Activated naive CD4-positive, alpha-beta T cell (primary cell): ENCODE results near the gene GGCT.

Source experiments
- DNase-seq, 4 experiments: peaks; one replicate each; lab custom pipeline; 2025; lab: John Stamatoyannopoulos, UW

GGCT gene

DNA sequence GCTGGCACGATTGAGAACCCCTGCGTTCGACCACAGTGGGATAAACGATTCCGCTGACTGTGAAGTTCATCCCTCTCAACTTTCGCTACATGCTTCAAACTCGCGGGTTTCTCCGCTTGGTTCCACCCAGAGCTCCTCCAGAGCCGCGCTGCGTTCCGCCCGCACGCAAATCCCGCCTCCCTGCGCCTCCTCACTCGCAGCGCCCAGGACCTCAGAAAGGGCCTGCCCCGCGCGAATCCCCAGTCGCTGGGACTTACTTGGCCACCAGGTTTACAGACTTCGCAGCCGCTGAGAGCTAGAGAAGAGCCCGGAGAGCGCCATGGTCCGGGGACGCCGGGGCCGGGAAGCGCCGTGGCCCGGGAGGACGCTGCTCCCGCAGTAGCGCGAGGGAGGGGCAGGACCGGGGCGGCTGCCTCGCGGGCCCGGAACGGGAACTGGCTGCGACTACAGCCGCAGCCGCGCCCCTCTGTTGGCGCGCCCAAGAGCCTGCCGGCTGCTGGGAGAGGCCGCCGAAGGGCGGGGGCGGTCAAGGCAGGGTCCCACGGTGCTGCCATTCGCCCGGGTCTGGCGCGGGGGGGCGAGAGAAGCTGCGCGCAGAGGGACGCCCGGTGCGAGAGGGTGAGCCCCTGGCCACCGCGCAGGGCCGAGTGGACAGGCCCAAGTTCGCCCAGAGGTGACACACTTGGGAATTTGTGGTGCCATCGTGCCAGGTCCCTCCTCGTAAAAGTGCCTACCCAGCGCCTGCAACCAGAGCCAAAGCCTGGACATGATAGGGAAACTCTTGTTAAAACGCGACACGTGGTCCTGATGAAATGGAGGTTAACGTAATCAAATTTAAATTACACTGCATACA is 26.1 kb downstream of the GGCT start, which contains the start of gene NOD1:
NOD1 (minus strand) TSS at position 436 of the 853 bp plus-strand sequence. CDS start 21,863 bp downstream, outside the sequence.
- DNase-seq: peak; percentile 20 to 71 (median 35)

- DNase-seq: no peak
Observed at GRCh38 chr7:30476459-30477145, 28.0 kb downstream of the GGCT start.

GRCh38 chr7:30475580-30475979 is 29.0 kb downstream of the GGCT start:
- DNase-seq: no peak

DNA sequence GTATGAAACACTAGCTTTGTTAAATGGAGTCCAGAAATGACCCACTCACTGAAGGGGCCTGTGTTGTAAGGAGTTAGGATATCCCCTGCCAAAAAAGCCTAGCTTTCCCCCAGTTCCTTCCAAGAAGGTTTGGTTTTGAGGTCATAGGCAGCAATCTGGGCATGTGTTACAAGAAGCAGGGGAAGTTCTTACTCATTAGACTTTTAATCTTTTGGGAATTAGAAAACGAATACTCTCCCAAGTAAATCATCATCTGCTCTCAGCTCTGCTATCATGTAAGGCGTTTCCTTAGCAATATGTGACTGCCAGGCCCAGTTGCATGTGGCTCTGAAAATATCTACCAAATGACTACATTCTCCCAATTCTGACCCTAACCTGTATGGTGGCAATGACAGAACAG is 29.7 kb downstream of the GGCT start:
- DNase-seq: no peak

DNA sequence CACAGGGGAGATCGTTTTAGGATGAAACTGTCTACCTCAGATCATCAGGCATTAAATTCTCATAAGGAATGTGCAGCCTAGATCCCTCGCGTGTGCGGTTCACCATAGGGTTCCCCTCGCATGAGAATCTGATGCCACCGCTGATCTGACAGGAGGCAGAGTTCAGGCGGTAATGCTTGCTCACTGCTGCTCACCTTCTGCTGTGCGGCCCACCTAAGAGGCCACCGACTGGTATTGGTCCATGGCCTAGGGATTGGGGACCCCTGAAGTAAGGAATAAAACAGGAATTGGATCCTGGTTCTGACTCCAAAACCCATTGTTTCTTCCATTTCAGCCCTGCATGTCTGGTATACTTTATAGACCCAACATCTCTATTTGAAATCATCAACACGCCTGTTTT is 30.1 kb downstream of the GGCT start:
- no peak for DNase-seq

DNA sequence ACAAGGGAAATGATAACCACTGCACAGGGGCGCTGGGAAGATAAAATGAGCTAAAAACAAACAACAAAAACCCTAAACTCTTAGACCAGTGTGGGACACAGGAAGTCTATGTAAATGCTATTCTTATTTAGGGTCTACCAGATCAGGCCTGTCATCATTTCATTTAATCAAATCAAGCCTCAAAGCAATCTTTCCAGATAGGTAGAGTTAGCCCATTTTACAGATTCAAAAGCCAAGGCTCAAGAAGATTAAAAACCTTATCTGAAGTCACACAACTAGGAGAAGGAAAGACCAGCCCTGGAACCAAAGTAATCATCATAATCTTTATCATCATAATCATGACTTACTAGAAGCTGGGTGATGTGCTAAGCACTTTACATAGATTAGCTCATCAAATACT is 30.7 kb downstream of the GGCT start:
- no peak for DNase-seq

GRCh38 chr7:30472784-30473775 is 31.5 kb downstream of the GGCT start:
- DNase-seq: no peak

DNA sequence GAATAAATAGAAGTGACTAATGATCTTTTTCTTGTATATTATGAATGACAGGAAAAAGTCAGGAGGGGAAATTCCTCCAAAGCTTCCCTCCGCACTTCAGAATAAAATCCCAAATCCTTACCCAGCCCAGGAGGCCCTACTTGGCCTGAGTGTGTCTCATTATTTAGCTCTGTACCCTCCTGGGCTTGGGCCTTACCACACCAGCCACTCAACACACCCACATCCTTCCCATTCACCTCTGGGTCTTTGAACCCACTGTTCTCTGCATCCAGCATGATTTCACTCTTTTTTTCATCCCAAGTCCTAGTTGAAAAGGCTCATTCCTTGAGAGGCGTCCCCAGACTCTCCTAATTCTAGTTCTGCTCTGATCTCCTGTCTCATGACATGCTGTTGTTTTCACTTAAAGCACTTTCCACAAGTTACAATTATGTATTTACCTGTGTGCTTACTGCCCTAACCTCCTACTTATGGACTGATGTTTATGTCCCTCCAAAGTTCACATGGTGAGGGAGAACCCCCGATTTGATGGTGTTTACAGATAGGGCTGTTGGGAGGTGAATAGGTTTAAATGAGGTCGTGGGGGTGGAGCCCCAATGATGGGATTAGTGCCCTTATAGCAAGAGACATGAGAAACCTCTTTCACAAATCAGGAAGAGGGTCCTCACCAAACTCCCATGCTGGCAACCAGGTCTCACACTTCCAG is 32.4 kb downstream of the GGCT start:
- no peak for DNase-seq

DNA sequence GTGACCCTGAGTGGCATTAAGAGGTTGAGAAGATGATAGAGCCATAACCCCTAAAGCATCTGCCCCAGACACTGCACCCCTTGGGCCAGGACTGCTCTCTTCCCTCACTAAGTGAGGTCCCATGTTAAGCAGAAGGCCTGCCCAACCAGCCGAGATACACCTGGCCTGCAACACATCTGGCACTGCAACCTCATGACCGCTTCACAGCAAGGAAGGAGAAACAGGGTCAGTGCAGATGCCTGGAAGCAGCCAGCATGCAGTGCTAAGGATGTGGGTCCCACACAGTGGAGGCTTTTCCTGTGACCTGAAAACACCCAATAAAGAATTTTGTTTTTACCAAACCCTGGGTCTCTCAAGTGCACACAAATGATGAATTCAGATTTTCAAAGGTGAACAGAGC is 33.4 kb downstream of the GGCT start:
- no peak for DNase-seq

DNA sequence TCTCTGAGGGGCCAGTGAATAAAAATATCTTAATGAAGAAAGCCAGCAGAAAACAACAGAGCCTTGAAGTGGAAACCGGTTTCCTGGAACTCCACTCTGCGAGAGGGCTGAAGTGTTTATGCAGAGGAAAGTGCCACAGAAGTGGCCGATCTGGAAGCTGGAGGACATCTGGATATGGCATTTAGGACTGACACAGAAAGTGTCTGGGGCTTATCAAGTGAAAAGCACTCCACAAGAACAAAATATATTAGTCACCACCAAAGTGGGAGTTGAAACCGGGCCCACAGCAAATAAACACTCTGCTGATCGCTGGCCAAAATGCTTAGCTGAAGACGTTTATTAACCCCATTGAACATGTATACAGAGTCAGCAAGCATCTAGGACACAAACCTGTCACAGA is 33.9 kb downstream of the GGCT start:
- no peak for DNase-seq

DNA sequence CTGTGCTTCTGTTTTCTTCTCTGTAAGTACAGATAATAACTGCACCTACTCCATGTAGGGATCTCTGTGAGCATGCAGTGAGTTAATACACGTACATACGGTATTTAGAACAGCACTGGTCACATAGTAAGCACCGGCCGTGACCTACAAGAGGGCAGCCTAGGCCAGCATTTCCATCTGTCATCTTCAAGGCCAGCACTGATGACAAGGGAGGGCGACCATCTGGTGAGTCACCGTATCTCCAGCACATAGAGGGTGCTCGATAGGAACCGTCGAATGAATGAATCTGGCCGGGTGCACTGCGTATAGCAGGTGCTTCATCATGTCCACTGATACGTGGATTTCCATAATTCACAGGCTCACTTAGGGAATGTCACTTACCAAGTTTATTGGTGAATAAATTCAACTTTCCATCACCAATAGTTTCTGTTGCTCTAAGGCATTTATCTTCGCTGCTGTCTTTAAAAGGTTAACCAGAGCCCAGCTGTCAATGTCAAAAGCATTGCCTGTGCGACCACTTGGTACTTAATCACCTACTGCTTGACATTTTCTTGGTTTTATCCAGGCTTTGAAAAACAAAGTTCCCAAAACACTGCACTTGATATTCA is 34.4 kb downstream of the GGCT start:
- no peak for DNase-seq

DNA sequence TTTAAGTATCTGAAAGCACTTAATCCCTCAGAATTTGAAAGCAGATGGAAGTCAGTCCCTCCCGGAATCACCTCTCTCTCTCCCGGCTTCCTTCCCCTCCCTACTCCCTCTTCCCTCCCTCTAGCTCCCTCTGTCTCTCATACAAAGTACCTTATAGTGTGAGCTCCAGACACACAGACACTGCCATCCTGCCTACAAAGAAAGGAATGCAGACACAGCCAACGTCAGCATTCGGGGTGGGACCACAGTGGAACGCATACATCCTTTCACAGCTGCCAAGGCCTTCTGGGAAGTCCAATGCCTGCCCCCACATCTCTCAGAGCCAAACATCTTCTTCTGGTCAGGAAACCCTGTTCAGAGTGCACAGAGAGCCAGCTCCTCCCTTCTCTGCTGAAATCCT is 35.3 kb downstream of the GGCT start:
- DNase-seq: no peak

DNA sequence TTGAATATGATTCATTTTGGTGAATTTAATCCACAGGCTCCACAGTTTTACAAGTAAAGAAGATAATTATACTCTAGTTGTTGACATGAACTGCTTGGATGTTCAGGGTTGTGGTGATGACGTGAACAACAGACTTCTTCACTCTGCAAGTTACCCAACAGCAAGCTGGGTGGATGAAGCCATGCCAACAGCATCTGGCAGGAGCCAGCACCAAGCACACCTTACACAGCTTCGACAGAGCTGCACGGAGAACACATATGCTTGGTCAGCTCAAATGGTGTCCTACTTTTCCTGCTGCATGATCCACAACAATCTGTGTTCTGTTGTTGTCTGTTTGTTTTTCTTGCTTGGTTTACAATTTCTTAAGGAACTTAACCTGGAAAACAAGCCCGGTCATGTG is 35.8 kb downstream of the GGCT start:
- no peak for DNase-seq

- no peak for DNase-seq
Observed at GRCh38 chr7:30468041-30468440, 36.6 kb downstream of the GGCT start.

DNA sequence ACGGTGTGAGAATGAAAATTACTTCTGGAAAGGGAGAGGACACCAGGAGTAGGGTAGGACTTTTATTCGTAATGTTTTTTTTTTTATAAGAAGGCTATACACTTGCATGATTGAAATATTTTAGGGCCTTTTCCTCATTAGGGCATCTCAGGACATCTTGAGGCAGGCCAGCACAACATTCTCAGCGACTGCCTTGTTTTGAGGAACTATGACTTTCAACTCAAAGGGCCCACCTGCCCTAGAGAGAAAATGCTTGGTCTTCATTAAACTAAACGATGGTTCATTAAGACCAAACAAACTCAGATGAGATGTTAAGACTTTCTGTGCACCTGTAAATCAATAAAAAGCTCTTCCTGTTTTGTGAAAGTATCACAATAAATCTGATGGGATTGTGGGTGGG is 37.4 kb downstream of the GGCT start:
- no peak for DNase-seq

- no peak for DNase-seq
Observed at GRCh38 chr7:30466266-30466665, 38.4 kb downstream of the GGCT start.

DNA sequence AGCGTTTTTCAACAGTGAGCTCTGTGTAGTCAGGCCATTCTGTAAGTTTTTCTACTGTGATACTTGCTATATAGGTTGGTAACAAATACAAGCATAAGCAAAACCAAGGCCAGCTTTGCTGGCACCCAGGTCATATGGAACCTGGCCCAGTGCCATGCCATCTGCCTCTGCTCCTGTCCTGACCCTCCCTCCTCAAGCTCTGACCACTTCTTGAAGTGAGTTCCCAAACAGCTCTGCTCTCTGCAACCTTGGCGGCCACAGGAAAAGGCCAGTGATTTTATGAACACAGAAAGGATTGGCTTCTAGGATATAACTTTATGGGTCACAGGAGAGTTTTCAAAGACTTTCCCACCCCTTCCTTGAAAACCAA is 38.8 kb downstream of the GGCT start:
- DNase-seq: no peak

DNA sequence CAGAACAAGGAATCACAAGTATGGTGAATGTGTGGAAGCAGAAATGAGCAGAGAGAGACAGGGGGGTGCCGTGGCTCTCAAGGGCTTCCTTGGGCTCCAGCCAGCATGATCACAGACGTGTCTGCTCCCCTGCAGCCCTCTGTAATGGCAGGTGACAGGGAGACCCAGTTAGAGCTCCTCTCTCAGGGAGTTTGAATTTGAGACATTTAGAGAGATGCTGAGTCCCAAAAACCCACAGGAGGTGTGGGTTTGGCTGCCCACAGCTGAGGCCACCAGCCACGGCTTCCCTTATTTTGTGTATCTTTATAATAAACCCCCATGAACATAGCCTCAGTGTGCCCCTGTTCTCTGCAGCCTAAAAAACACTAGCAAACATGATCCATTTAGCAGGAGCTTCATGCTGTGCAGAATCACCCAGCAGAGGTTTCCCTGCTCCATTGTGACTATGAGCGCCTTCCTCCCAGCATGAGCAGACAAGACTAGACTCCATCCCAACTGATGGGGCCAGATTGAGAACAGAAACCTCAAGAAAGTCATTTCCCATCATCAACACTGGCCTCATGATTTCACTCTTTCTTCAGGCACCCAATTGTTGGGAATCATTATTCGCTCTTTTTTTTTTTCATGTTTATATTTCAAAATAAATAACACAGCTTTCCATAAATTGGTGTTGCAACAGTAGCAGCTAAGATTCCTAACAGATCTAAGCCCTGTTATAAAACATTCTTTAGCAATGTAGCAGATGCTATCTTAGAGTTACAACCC is 39.4 kb downstream of the GGCT start:
- no peak for DNase-seq

GRCh38 chr7:30464231-30464671 is 40.4 kb downstream of the GGCT start:
- DNase-seq: no peak

DNA sequence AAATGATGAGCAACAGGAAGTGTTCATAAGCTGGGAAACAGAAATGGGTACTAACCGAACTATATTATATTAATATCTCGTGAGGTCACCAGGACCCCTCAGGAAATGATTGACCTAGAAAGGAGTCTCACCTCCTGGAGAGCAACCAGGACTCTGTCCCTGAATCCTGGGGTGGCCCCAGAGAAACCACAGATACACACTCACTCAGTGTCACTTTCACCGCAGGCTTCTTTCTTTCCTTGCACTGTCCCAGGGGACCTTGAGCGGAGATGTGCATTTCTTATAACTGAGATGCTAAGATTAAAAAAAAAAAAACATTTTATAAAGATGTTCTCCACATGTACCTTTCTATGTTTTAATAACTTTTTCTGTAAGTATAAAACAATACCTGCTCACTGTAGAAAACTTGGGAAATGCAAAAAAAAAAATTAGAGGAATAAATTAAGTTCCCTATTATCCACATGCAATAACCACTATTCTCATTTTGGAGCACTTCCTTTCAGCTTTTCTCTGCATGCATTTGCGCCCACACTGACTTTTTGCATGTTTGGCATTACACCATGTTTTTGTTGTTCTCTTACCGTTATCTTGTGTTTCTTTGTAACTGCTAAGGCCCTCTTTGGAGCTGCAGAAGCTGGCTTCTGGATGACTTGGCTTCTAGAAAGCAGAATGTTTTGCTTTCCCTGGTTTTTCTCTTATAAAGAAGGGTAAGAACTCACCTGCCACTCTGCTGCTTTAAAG is 41.1 kb downstream of the GGCT start:
- no peak for DNase-seq
